Mucosa of rectum (tissue), 2 donors: ENCODE data around the gene NF1.
"Not testable (repeated sequence)": the region's sequence is repeated elsewhere in the genome, so short reads cannot be mapped to it uniquely, and the experiment has no call there.

ENCODE experiments used
- H3K27ac ChIP-seq, 2 donors: one replicate each; pipeline ENCODE4 v1.7.0; 2013; ENCODE audit warnings: inconsistent platforms in 2 of 2, low read depth in 2 of 2, low read length in 2 of 2
- H3K27me3 ChIP-seq, 2 donors: one replicate each; pipeline ENCODE4 v1.7.0; 2013; ENCODE audit warnings: low read length in 2 of 2; ENCODE audit not compliant: control insufficient read depth in 2 of 2, insufficient read depth in 2 of 2
- H3K36me3 ChIP-seq, 2 donors: one replicate each; pipeline ENCODE4 v1.7.0; 2013; ENCODE audit warnings: low read length in 2 of 2; ENCODE audit not compliant: control insufficient read depth in 2 of 2, insufficient read depth in 2 of 2
- H3K4me1 ChIP-seq, 2 donors: one replicate each; pipeline ENCODE4 v1.7.0; 2013; ENCODE audit warnings: low read length in 2 of 2, mild to moderate bottlenecking in 1 of 2; ENCODE audit not compliant: control insufficient read depth in 2 of 2, insufficient read depth in 2 of 2
- H3K4me3 ChIP-seq, 2 donors: one replicate each; pipeline ENCODE4 v1.7.0; 2013; ENCODE audit warnings: low read length in 2 of 2
- H3K9ac ChIP-seq, 2 donors: one replicate each; pipeline ENCODE4 v1.7.0; 2013; ENCODE audit warnings: low read length in 2 of 2, low read depth in 1 of 2, mild to moderate bottlenecking in 1 of 2
- H3K9me3 ChIP-seq, 2 donors: one replicate each; pipeline ENCODE4 v1.7.0; 2013; ENCODE audit warnings: low read length in 2 of 2; ENCODE audit not compliant: control insufficient read depth in 2 of 2
- donor health status: healthy.
- donor health status: Normal muscosa, but diverticular disease.

Gene NF1

DNA sequence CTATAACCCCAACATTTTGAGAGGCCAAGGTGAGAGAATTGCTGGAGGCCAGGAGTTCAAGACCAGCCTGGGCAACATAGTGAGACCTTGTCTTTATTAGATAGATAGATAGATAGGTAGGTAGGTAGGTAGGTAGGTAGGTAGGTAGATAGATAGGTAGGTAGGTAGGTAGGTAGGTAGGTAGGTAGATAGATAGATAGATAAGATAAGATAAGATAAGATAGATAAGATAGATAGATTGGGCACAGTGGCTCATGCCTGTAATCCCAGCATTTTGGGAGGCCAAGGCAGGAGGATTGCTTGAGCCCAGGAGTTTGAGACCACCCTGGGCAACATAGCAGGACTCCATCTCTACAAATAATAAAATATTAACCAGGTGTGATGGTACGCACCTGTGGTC lies 168.1 kb downstream of the NF1 start:
- H3K9me3 ChIP-seq, H3K27ac ChIP-seq, H3K4me3 ChIP-seq, H3K4me1 ChIP-seq, H3K9ac ChIP-seq, H3K27me3 ChIP-seq: not testable (repeated sequence)
- H3K36me3 ChIP-seq: peaks cover 20 to 21% of the 10 kb centered on the region in 2 donors

DNA sequence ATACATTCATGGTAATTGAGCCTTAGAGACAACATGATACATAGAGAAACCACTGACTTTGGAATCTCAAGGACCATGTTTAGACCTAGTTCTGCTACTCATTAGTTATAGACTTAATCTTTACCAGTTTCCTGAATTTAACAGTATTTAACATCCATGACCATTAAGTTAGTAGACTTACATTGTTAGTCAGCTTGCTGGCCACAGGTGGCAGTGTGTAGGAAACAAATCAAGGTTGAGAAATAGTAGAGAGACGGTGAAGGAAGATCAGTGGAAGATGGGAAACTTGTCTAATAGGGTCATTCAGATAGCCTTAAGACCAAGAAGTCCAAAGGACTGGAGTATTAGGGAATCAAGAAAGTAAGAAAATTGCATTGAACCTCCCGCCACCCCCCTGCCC lies 171.3 kb downstream of the NF1 start:
- Histone ChIP-seq H3K9me3 (no peaks in the 10 kb centered on the region), H3K4me1 (peaks cover 0 to 2% of the 10 kb centered on the region in 2 donors), H3K9ac (no peak overlapping the region), H3K36me3 (peaks cover 14 to 29% of the 10 kb centered on the region in 2 donors), H3K27ac (no peak overlapping the region), H3K4me3 (no peak overlapping the region), H3K27me3 (no peaks in the 10 kb centered on the region)

- H3K4me3 ChIP-seq: no peak overlapping the region
- no peak overlapping the region for H3K9ac ChIP-seq
- H3K27me3 ChIP-seq: no peaks in the 10 kb centered on the region
- H3K9me3 ChIP-seq: no peaks in the 10 kb centered on the region
- H3K4me1 ChIP-seq: peaks cover 0 to 2% of the 10 kb centered on the region in 2 donors
- peaks cover 7 to 27% of the 10 kb centered on the region in 2 donors for H3K36me3 ChIP-seq
- no peak overlapping the region for H3K27ac ChIP-seq
These were observed 174.3 kb downstream of the NF1 start for GRCh38 chr17:31269036-31269577.

- Histone ChIP-seq H3K27ac (no peak overlapping the region), H3K36me3 (peaks cover 7 to 27% of the 10 kb centered on the region in 2 donors), H3K4me1 (peaks cover 0 to 2% of the 10 kb centered on the region in 2 donors), H3K9me3 (no peaks in the 10 kb centered on the region), H3K27me3 (no peaks in the 10 kb centered on the region), H3K9ac (no peak overlapping the region), H3K4me3 (no peak overlapping the region)
These were observed 174.8 kb downstream of the NF1 start for GRCh38 chr17:31269578-31269983.

DNA sequence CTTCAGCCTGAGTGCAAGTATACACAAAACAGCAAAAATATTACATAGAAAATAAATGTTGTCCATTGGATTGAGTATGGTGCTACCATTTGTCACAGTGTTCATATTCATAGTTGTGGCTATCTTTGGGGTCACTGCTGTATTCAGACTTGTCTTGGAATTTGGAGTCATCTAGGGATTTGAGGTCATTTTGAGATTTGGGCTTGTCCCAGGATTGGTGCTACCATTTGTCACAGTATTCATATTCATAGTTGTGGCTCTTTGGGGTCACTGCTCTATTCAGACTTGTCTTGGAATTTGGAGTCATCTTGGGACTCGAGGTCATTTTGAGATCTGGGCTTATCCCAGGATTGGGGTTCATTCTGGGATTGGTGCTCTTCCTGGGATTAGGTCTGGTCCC lies 177.5 kb downstream of the NF1 start:
- H3K9me3 ChIP-seq: no peaks in the 10 kb centered on the region
- H3K4me3 ChIP-seq: no peak overlapping the region
- peaks cover 10 to 12% of the 10 kb centered on the region in 2 donors for H3K36me3 ChIP-seq
- H3K27ac ChIP-seq: no peak overlapping the region
- H3K27me3 ChIP-seq: no peaks in the 10 kb centered on the region
- no peak overlapping the region for H3K9ac ChIP-seq
- H3K4me1 ChIP-seq: peaks cover 0 to 2% of the 10 kb centered on the region in 2 donors

DNA sequence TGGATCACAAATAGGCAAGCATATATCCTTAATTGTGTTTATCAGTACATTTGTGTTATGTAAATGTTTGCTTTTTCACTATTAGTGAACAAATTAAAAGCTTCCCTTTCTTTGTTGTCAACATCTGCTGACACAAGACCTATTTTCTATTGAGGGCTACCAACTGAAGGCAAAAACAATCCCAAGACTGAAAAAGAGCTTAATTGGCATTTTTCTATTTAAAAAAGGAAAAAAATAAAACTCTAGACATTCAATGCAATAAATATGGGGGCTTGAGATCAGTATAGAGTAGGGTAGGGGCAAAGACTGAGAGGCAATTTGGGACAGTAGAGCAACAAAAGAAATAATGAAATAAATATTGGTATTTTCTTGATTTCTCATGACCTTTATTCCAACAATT lies 178.0 kb downstream of the NF1 start:
- H3K27me3 ChIP-seq: no peaks in the 10 kb centered on the region
- H3K4me3 ChIP-seq: no peak overlapping the region
- H3K36me3 ChIP-seq: peaks cover 10 to 17% of the 10 kb centered on the region in 2 donors
- no peaks in the 10 kb centered on the region for H3K9me3 ChIP-seq
- no peak overlapping the region for H3K27ac ChIP-seq
- H3K4me1 ChIP-seq: peaks cover 0 to 2% of the 10 kb centered on the region in 2 donors
- H3K9ac ChIP-seq: no peak overlapping the region

DNA sequence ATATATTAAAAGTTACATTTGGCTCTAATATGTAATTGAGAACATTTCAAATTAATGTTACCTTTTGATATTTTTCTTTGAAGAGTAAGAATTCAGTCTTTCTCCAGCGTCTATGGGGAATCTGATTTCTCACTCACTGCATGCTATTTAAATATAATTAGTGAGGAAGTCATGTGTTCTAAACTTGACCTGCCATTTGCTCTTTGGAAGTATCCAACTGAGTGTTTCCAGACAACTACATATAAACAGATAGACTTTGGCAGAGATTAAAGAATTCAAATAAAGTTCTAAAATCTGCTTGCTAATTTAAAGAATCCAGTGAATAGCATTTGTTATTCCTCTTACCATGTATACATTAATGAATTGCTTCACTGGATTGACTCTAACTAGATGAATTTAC lies 178.7 kb downstream of the NF1 start:
- Histone ChIP-seq H3K27ac (no peak overlapping the region), H3K9ac (no peak overlapping the region), H3K4me3 (no peak overlapping the region), H3K4me1 (peaks cover 0 to 2% of the 10 kb centered on the region in 2 donors), H3K27me3 (no peaks in the 10 kb centered on the region), H3K36me3 (peaks cover 6 to 18% of the 10 kb centered on the region in 2 donors), H3K9me3 (no peaks in the 10 kb centered on the region)

DNA sequence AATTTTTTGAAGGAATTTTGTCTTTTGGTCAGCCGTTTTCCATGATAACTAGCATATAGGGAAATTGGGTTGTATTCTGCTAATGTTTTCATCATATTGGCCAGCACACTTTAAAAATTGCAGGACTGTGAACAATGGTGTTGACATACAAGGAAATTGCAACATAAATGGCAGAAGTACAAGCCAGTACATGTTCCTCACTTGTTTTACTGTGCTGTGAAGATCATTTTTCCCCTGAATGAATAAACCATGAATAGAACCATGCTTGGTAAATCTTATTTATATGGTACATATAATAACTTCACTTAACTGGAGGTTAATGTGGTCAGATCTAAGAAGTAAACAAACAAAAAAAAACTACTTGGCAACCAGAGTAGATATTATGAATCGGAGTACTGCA lies 179.5 kb downstream of the NF1 start:
- H3K27ac ChIP-seq: no peak overlapping the region

DNA sequence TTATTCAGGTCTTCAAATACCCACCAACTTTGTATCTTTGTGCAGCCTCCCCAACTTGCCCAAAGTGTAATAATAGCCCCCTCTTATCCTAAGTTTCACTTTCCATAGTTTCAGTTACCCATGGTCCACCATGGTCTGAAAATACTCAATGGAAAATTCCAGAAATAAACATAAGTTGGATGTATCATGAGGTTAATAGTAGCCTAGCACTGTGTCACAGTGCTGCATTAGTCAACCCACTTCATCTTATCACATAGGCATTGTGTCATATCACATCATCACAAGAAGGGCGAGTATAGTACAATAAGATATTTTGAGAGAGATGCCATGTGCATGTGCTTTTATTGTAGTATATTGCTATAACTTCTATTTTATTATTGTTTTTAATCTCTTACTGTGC lies 180.3 kb downstream of the NF1 start:
- Histone ChIP-seq H3K9ac (no peak overlapping the region), H3K4me1 (no peaks in the 10 kb centered on the region), H3K9me3 (no peaks in the 10 kb centered on the region), H3K27me3 (no peaks in the 10 kb centered on the region), H3K27ac (no peak overlapping the region), H3K36me3 (peaks cover 6% of the 10 kb centered on the region in 2 donors), H3K4me3 (no peak overlapping the region)

More for the DNA sequence above, 179.5 kb downstream of the NF1 start:
- Histone ChIP-seq H3K4me3 (no peak overlapping the region), H3K27me3 (no peaks in the 10 kb centered on the region), H3K4me1 (peaks cover 0 to 2% of the 10 kb centered on the region in 2 donors), H3K36me3 (peaks cover 6 to 14% of the 10 kb centered on the region in 2 donors), H3K9ac (no peak overlapping the region), H3K9me3 (no peaks in the 10 kb centered on the region)

DNA sequence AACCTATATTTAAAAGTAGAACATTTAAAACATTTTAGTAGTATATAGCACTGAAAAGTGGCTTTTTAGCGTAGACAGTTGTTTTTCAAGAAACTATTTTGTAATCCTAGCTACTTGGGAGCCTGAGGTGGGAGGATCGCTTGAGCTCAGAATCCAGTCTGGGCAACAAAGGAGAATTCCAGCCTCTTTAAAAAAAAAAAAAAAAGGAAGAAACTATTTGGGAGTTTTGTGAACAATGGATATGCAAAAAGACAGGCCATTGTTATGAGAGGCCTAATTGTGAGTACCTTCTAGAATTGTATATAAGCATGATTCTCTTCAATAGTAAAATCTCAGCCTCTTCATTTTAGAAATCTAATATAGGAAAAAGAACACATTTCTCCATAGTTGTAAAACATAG lies 184.6 kb downstream of the NF1 start:
- Histone ChIP-seq H3K9me3 (no peaks in the 10 kb centered on the region), H3K36me3 (peaks cover 4 to 8% of the 10 kb centered on the region in 2 donors)

DNA sequence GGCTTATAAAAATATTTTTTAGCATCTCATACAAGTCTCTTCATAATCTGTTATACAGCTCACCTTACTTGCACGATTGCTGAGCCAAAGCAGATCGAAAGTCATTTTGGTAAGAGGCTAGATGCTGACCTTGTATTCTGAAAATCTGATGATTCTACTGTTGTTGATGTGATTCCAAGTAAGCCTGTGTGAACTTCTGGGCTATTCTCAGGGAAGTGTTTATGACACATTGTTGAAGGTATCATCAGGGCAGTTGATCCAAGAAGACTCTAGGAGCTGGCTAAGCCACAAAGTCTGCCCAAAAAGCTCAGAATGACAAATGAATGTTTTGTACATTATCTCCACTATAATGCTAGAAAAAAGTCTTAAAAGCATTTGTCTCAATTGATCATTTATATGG lies 186.3 kb downstream of the NF1 start:
- Histone ChIP-seq H3K9ac (no peak overlapping the region), H3K36me3 (peaks cover 4 to 8% of the 10 kb centered on the region in 2 donors), H3K27me3 (no peaks in the 10 kb centered on the region), H3K4me3 (no peak overlapping the region), H3K4me1 (no peaks in the 10 kb centered on the region), H3K9me3 (no peaks in the 10 kb centered on the region), H3K27ac (no peak overlapping the region)

More for the DNA sequence above, 184.6 kb downstream of the NF1 start:
- no peak overlapping the region for H3K27ac ChIP-seq
- H3K9ac ChIP-seq: no peak overlapping the region
- no peaks in the 10 kb centered on the region for H3K4me1 ChIP-seq
- no peak overlapping the region for H3K4me3 ChIP-seq
- no peaks in the 10 kb centered on the region for H3K27me3 ChIP-seq
